ENCODE data around the gene KHK. TPM values are rescaled to one million over a fixed set of nuclear protein-coding genes. Genes with fewer than 3 reads are reported as not detected.
A peak's percentile ranks its signal among the peaks of the same experiment; 100 is the strongest.

Gene KHK
- total and polyA plus RNA-seq, 9 of the 15 experiments (the other 6 are each of a cell fraction or from before 2014, with no cell fraction given) = 1.5 to 10.7 (median 5.2) TPM

DNA sequence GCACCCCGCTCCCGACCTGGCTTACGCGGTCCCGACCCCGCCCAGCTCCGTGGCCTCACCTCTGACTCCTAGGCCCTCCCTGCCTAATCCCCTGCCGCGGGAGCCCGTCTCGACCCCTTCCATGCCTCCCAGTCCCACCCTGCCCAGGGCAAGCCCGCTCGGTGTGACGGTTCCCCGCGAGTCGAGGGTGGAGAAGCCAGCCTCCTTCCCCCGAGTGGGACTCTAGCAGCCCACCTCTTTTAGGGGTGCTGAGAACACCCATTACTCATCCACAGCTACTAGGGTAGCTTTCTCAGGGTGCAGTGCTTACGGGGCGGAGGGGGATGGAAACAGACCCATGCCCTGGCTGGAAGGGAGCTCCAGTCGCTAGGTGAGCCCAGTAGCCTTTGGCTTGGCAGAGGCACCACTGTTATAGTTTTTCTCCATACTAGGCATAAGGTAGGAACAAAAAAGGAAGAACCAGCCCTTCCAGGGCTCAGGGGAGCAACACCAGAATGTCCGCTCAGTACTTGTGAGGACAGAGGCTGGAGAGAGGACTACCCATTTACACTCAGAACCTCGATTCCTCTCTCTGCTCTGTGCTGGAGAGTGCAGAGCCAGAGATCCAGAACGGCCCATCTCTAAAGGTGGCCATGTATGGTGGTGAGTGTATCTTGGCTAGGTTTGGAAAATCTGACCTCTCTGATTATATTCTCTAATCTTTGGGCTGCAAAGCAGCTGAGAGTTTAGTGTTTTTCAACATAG lies 34.5 kb upstream of the KHK start (continued):
- TF ChIP-seq, protein P1, sequence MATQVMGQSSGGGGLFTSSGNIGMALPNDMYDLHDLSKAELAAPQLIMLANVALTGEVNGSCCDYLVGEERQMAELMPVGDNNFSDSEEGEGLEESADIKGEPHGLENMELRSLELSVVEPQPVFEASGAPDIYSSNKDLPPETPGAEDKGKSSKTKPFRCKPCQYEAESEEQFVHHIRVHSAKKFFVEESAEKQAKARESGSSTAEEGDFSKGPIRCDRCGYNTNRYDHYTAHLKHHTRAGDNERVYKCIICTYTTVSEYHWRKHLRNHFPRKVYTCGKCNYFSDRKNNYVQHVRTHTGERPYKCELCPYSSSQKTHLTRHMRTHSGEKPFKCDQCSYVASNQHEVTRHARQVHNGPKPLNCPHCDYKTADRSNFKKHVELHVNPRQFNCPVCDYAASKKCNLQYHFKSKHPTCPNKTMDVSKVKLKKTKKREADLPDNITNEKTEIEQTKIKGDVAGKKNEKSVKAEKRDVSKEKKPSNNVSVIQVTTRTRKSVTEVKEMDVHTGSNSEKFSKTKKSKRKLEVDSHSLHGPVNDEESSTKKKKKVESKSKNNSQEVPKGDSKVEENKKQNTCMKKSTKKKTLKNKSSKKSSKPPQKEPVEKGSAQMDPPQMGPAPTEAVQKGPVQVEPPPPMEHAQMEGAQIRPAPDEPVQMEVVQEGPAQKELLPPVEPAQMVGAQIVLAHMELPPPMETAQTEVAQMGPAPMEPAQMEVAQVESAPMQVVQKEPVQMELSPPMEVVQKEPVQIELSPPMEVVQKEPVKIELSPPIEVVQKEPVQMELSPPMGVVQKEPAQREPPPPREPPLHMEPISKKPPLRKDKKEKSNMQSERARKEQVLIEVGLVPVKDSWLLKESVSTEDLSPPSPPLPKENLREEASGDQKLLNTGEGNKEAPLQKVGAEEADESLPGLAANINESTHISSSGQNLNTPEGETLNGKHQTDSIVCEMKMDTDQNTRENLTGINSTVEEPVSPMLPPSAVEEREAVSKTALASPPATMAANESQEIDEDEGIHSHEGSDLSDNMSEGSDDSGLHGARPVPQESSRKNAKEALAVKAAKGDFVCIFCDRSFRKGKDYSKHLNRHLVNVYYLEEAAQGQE (IDR thresholded peaks at IDR 0.05; ENCODE audit: borderline replicate concordance) = no peak; the same call in 1 of the 2 replicates
- TF ChIP-seq, protein P1 (CRISPR knock-in tag; IDR thresholded peaks at IDR 0.05; ENCODE audit: low read depth) = 0 out of 2 replicates have a peak, but pooled peaks have one; percentile 20
- TF ChIP-seq, protein P2, sequence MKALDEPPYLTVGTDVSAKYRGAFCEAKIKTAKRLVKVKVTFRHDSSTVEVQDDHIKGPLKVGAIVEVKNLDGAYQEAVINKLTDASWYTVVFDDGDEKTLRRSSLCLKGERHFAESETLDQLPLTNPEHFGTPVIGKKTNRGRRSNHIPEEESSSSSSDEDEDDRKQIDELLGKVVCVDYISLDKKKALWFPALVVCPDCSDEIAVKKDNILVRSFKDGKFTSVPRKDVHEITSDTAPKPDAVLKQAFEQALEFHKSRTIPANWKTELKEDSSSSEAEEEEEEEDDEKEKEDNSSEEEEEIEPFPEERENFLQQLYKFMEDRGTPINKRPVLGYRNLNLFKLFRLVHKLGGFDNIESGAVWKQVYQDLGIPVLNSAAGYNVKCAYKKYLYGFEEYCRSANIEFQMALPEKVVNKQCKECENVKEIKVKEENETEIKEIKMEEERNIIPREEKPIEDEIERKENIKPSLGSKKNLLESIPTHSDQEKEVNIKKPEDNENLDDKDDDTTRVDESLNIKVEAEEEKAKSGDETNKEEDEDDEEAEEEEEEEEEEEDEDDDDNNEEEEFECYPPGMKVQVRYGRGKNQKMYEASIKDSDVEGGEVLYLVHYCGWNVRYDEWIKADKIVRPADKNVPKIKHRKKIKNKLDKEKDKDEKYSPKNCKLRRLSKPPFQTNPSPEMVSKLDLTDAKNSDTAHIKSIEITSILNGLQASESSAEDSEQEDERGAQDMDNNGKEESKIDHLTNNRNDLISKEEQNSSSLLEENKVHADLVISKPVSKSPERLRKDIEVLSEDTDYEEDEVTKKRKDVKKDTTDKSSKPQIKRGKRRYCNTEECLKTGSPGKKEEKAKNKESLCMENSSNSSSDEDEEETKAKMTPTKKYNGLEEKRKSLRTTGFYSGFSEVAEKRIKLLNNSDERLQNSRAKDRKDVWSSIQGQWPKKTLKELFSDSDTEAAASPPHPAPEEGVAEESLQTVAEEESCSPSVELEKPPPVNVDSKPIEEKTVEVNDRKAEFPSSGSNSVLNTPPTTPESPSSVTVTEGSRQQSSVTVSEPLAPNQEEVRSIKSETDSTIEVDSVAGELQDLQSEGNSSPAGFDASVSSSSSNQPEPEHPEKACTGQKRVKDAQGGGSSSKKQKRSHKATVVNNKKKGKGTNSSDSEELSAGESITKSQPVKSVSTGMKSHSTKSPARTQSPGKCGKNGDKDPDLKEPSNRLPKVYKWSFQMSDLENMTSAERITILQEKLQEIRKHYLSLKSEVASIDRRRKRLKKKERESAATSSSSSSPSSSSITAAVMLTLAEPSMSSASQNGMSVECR (CRISPR knock-in tag; IDR thresholded peaks at IDR 0.05) = 0 out of 2 replicates have a peak, but pooled peaks have one; percentile 2
- TF ChIP-seq, protein P3, sequence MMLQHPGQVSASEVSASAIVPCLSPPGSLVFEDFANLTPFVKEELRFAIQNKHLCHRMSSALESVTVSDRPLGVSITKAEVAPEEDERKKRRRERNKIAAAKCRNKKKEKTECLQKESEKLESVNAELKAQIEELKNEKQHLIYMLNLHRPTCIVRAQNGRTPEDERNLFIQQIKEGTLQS (IDR thresholded peaks at IDR 0.05) = no peak
- TF ChIP-seq, protein P3 (CRISPR knock-in tag; conservative IDR thresholded peaks at IDR 0.05) = no peak
- peak; percentile 27 for TF ChIP-seq SAP30 (IDR thresholded peaks at IDR 0.05; ENCODE audit: borderline replicate concordance, insufficient read depth, low read depth, low read length, poor library complexity, severe bottlenecking)
- peak; percentile 15; the same call in 1 of the 2 replicates for TF ChIP-seq SIN3B (IDR thresholded peaks at IDR 0.05; ENCODE audit: low read depth)
- no peak for TF ChIP-seq EWSR1 (IDR thresholded peaks at IDR 0.05; ENCODE audit: borderline replicate concordance, low read depth, partially characterized antibody)
- TF ChIP-seq, protein P4, sequence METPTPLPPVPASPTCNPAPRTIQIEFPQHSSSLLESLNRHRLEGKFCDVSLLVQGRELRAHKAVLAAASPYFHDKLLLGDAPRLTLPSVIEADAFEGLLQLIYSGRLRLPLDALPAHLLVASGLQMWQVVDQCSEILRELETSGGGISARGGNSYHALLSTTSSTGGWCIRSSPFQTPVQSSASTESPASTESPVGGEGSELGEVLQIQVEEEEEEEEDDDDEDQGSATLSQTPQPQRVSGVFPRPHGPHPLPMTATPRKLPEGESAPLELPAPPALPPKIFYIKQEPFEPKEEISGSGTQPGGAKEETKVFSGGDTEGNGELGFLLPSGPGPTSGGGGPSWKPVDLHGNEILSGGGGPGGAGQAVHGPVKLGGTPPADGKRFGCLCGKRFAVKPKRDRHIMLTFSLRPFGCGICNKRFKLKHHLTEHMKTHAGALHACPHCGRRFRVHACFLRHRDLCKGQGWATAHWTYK (CRISPR knock-in tag; IDR thresholded peaks at IDR 0.05) = peak; percentile 57; the same call in 1 of the 2 replicates
- TF ChIP-seq ZBTB17 (CRISPR knock-in tag; IDR thresholded peaks at IDR 0.05) = 0 out of 2 replicates have a peak, but pooled peaks have one; percentile 24
- 0 out of 2 replicates have a peak, but pooled peaks have one; percentile 27 for TF ChIP-seq KLF6 (CRISPR knock-in tag; IDR thresholded peaks at IDR 0.05; ENCODE audit: borderline replicate concordance)
